ENCODE data around the gene SNAP91. TPM values are rescaled to one million over a fixed set of nuclear protein-coding genes. Genes with fewer than 3 reads are reported as not detected.

SNAP91 gene
- total and polyA plus RNA-seq, 9 of the 15 experiments (the other 6 are each of a cell fraction or from before 2014, with no cell fraction given), result not detected

GRCh38 chr6:83539678-83540077 is 169.2 kb downstream of the SNAP91 start:
- in situ Hi-C loops (cut with MboI), result no loop called here
- H3K4me2 ChIP-seq (ENCODE audit: insufficient read depth, low read length), result no peak overlapping the region
- H3K79me2 ChIP-seq (ENCODE audit: control insufficient read depth, insufficient read depth, low read length), result no peaks in the 10 kb centered on the region
- DNase-seq (ENCODE audit: extremely low read depth in 1 of 4, low spot score in 3 of 4), result no peak
- no peak for FAIRE-seq
- 0% methylated on average over 4 of the region's 4 CpGs for WGBS (ENCODE audit: insufficient coverage, low coverage, missing lambda C conversion rate)
- POLR2A ChIA-PET, result no interaction called here
- CTCF ChIA-PET (ENCODE audit: low intra/inter-chr PET ratio), result no interaction called here
- H3K9me1 ChIP-seq (ENCODE audit: control insufficient read depth, insufficient read depth, low read length), result no peaks in the 10 kb centered on the region
- H3K27me3 ChIP-seq (ENCODE audit: control insufficient read depth in 2 of 2, insufficient read depth in 2 of 2, low read length in 2 of 2), result no peaks in the 10 kb centered on the region; a peak in 1 of 5 replicates
- no peaks in the 10 kb centered on the region for H4K20me1 ChIP-seq (replicated peaks; ENCODE audit: control insufficient read depth, insufficient read depth, low read length)
- intact Hi-C loops (cut with micrococcal nuclease), result loop anchor here (5.0 kb wide), 1 partner anchor 53 kb away; no protein-coding TSS in a partner anchor
- H3K9me3 ChIP-seq (replicated peaks; ENCODE audit: control insufficient read depth, insufficient read depth, low read depth, low read length), result no peaks in the 10 kb centered on the region
- H3K9ac ChIP-seq (ENCODE audit: insufficient read depth in 1 of 2, low read depth in 2 of 2, low read length in 2 of 2), result no peak overlapping the region
- no peak for ATAC-seq
- H3K4me1 ChIP-seq (replicated peaks in 1 of 2; ENCODE audit: control insufficient read depth in 2 of 2, insufficient read depth in 2 of 2, low read length in 2 of 2), result no peaks in the 10 kb centered on the region
- H3K4me3 ChIP-seq, result no peak overlapping the region
- H2AFZ ChIP-seq (ENCODE audit: low read depth, low read length), result no peak overlapping the region
- no peaks in the 10 kb centered on the region for H3K36me3 ChIP-seq (ENCODE audit: control insufficient read depth, insufficient read depth, low read length)
- H3K27ac ChIP-seq (ENCODE audit: extremely low read depth, low read depth, low read length), result no peak overlapping the region
- no TSS peak for BruUV-seq (replicated peaks)
- TF ChIP-seq RUNX1 (IDR thresholded peaks at IDR 0.05; ENCODE audit: low read depth) (no peak), RREB1 (CRISPR knock-in tag; IDR thresholded peaks at IDR 0.05) (no peak), ZNF76 (CRISPR knock-in tag; IDR thresholded peaks at IDR 0.05; ENCODE audit: borderline replicate concordance) (no peak), SFPQ (IDR thresholded peaks at IDR 0.05; ENCODE audit: low read depth, low read length) (no peak), RAD21 (CRISPR knock-in tag; conservative IDR thresholded peaks at IDR 0.05 in 1 of 2, IDR thresholded peaks at IDR 0.05 in 1 of 2) (no peak), MTF1 (CRISPR knock-in tag; IDR thresholded peaks at IDR 0.05; ENCODE audit: borderline replicate concordance) (no peak), ZBTB9 (CRISPR knock-in tag; IDR thresholded peaks at IDR 0.05) (no peak), U2AF2 (optimal IDR thresholded peaks at IDR 0.05; ENCODE audit: low read depth, low read length) (no peak), ADNP (tag; IDR thresholded peaks at IDR 0.05) (no peak), ZFP36 (IDR thresholded peaks at IDR 0.05; ENCODE audit: low read depth, low read length, partially characterized antibody) (no peak), PPARD (CRISPR knock-in tag; IDR thresholded peaks at IDR 0.05) (no peak), ZBTB7A (IDR thresholded peaks at IDR 0.05; ENCODE audit: borderline replicate concordance, control insufficient read depth, low read depth, low read length) (no peak), KDM1A (IDR thresholded peaks at IDR 0.05) (no peak)

All from K562 (cell line).